NCI-H524 (cell line): ENCODE results near the gene CRYAB.
A peak's percentile ranks its signal among the peaks of the same experiment; 100 is the strongest.

Experiments
- DNase-seq, 2 experiments: peaks; one replicate each; lab custom pipeline; 2025; lab: John Stamatoyannopoulos, UW

The CRYAB gene

GRCh38 chr11:111911563-111912401 lies at the start of gene CRYAB:
CRYAB (minus strand) TSS chr11:111911770; CDS start chr11:111911724, 46 bp downstream.
- no peak for DNase-seq

- no peak for DNase-seq
These were observed 49.3 kb upstream of the CRYAB start for GRCh38 chr11:111960916-111961315.

DNA sequence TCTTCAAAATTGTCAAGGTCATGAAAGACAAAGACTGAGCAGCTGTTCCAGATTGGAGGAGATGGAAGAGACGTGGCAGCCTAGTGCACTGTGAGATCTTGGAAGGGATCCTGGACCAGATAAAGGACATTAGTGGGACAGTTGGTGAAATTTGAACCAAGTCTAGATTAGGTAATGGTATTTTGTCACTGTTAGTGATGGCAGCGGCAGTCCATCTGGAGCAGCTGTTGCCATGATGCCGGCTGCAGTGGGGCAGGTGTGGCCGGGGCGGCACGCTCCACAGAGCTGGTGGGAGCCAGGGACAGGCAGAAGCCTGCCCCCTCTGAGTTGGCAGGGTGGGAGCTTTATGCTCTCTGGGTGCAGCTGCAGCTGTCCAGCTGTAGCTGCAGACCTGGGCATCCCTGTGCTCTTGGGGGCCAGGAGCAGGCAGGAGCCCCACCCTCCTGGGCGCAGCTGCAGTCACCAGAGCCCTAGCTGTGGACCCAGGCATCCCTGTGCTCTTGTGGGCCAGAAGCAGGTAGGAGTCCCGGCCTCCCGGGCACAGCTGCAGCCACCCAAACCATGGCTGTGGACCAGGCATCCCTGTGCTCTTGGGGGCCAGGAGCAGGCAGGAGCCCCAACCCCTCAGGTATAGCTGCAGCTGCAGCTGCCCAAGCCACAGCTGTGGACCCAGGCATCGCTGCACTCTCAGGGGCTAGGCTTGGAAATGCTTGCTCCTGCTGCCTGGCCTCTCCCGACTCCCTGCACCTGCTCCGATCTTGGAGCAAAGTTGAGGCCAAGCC lies 46.3 kb upstream of the CRYAB start:
- peak; percentile 55 to 86 for DNase-seq

GRCh38 chr11:111954154-111954553 lies 42.6 kb upstream of the CRYAB start:
- no peak for DNase-seq

GRCh38 chr11:111951565-111951964 lies 40.0 kb upstream of the CRYAB start:
- no peak for DNase-seq

DNA sequence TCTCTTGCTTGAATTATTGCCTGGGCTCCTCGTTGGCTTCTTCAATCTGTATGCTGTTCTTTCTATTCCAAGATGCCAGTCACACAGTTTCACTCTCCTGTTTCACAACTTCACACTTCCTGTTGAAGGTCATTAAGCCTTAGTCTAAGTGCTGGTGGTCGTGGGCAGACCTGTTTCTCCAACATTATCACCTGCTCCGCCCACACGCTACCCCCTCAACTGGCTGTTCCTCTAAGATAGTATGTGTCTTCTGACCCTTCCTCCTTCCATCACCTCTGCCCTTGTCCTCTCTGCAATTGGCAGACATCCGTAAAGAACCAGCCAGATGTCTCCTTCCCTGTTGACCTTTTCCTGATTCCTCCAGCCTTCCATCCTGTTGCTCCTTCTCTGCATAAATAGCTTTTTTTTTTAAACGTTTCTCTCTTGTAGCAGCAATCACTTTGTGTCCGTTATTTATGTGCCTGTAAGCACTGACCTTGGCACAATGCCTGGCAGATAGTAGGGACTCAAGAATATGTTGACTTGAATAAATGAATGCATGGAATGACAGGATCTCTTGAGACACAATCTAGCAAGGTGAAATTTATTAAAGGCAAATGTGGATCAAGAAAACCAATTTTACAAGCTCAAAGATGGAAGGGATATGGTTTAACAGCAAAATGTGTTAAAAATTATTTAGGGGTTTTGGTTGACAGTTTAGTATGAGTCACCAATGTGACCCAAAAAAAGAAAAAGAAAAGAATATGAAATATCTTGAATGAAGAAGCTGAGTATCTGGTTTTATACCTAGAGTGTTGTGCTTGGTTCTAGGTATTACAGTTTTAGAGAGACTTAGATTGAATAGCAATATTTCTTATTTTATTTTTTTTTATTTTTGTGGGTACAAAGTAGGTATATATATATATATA lies 38.2 kb upstream of the CRYAB start:
- DNase-seq = no peak

- DNase-seq = no peak
These were observed 35.6 kb upstream of the CRYAB start for GRCh38 chr11:111947143-111947542.

DNA sequence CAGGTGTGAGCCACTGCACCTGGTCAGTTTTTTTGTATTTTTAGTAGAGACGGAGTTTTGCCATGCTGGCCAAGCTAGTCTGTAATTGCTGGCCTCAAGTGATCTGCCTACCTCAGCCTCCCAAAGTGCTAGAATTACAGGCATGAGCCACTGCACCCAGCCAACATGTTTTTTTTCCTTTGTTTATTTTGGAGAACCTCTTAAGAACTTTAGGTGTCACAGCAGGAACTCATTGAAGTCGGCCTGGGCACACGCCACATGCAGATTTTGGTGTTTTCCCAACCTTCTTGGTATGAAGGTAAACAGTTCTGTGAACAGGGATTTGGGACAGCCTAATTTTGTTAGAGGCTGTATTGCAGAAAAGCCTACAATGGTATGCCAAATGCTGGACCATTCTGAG lies 34.9 kb upstream of the CRYAB start:
- no peak for DNase-seq

- no peak for DNase-seq
These were observed 33.6 kb upstream of the CRYAB start for GRCh38 chr11:111945198-111945597.

DNA sequence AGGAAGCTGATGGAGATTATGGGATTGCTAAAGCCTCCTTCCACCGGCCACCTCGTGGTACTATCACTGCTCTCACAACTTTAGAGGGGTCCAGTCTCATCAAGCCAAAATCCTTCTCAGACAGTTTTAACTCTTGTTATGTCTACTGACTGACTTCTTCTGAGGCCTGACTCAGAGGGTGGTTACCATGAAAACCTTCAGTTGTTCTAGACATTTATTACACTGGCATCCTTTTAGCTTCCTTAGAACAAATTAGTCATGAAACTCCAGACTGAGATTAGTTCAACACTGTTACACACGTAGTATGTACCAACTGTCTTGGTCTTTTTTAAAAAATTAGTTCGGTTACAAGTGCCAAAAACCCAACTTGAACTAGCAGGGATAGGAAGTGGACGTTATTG lies 33.1 kb upstream of the CRYAB start:
- DNase-seq = no peak

- DNase-seq = no peak
These were observed 32.6 kb upstream of the CRYAB start for GRCh38 chr11:111944139-111944538.

GRCh38 chr11:111942829-111943228 lies 31.3 kb upstream of the CRYAB start:
- DNase-seq = no peak

GRCh38 chr11:111941963-111942362 lies 30.4 kb upstream of the CRYAB start:
- DNase-seq = no peak

- DNase-seq = no peak
These were observed 28.4 kb upstream of the CRYAB start for GRCh38 chr11:111939836-111940604.

GRCh38 chr11:111938687-111939160 lies 27.2 kb upstream of the CRYAB start:
- DNase-seq = no peak

GRCh38 chr11:111937844-111938243 lies 26.3 kb upstream of the CRYAB start:
- DNase-seq = no peak

GRCh38 chr11:111937461-111937769 lies 25.8 kb upstream of the CRYAB start:
- no peak for DNase-seq

- peak in 1 of 2 experiments; percentile 14 for DNase-seq
These were observed 24.5 kb upstream of the CRYAB start for GRCh38 chr11:111936040-111936540.

DNA sequence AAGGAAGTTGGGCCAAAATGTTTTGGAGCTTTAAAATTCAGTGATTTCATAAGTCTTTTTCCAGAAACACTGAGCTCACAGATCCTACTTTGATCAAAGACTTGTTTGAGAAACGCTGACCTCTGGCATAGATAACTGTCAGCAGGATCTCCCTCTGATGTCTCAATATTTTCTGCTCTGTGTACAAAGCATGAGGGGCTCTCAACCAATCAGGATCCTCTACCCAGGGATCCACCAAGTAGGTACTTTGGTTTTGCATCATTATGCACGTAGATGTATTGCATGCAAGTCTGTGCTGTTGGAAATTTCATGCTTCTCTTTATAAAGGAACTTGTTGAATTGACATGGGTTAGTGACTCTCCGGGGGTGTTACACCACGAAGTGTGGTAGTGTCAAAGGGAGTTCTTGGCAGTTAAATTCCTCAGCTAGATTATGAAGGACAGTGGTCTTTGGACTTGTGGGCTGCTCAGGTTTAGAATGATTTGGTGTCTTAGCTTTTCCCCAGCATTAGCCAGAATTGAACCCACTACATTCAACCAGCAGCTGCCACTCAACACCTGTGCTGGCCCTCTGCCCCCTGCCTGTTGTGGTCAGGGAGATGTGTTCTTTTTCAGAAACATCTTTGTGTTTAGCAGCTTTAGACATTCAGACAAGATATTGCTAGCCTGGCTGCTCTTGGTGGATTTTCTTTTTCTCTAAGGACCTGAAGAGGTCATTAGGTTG lies 23.9 kb upstream of the CRYAB start:
- no peak for DNase-seq

DNA sequence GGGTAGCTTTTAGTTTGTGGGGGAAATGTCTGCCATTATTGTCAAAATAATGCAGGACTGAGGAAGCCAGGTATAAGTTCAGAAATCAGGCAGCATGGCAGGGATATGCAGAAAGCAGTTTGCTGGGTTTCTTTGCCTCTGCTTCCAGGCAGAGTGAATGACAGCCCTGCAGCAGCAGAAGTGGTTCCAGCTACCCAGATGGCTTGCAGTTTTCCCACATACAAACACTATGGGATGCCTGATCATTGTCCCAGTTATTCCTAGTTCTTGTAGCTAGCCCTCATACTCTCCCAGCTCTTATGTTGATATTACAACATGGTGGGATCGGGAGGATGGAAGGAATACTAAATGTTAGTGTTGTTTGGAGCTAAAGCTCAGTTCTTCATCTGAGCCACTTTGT lies 22.7 kb upstream of the CRYAB start:
- DNase-seq = no peak

DNA sequence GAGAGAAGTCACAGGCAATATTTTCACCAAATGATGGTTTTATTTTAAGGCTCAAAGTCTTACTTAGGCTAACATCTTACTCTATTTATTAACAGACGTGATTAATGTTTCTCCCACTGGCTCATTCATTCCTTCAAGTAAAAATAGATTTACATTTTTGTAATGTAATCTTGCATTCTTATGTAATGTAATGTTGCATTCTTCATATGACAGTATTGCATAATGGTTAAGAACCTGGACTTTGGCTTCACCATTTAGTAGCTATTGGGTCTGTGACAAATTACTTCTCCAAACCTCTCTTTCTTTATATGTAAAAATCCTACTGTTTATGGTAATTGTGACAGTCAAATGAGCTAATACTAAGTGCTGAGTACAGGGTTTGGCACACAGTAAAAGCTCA lies 22.3 kb upstream of the CRYAB start:
- no peak for DNase-seq
